Hematopoietic multipotent progenitor cell treated with erythropoietin and hydrocortisone succinate and interleukin-3 and kit ligand, for 4 days (in vitro differentiated cells): Measurements from ENCODE around the gene IDH3B.

Experiments used
- DNase-seq: peaks from one replicate; pipeline ENCODE4 v3.0.0-alpha.2; 2015

Gene IDH3B

GRCh38 chr20:2612073-2612472, 51.9 kb downstream of the IDH3B start:
- no peak for DNase-seq

- no peak for DNase-seq
Observed at GRCh38 chr20:2610941-2611720, 52.9 kb downstream of the IDH3B start.

- no peak for DNase-seq
Observed at GRCh38 chr20:2610326-2610725, 53.7 kb downstream of the IDH3B start.
